Lower leg skin (tissue), 3 donors: Measurements from ENCODE around the gene TM4SF4.

Source experiments
- POLR2A ChIP-seq, 2 donors: fragments of 450-650 bp; IDR thresholded peaks; one replicate each; pipeline ENCODE4 v1.6.1; 2016 to 2017; ENCODE audit warnings: antibody characterized with exemption in 2 of 2, mild to moderate bottlenecking in 1 of 2, moderate library complexity in 1 of 2
- TF ChIP-seq, protein P1 (sequence below), 3 donors: fragments of 450-650 bp; IDR thresholded peaks; one replicate each; pipeline ENCODE4 v1.5.1; 2016; ENCODE audit warnings: antibody characterized with exemption in 3 of 3, mild to moderate bottlenecking in 3 of 3, moderate library complexity in 2 of 3

DNA sequence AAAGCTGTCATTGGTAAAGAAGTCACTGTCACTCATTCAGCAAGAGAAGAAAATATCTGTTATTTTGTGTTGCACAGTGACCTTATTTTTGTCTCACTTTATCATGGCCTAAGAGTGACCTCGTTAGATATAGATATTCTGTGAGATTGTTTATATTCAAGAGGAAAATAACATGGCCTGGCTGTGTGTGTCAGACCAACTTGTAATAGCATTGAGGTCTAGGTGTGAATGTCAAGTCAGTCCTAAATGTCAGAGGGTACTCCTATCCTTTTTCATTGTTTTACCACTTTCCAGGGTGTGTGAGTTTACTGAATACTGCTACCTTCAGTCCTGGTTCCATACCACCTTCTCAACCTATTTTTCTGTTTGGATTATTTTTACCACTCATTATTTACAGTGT is 18.5 kb upstream of the TM4SF4 start:
- TF ChIP-seq, protein P1, sequence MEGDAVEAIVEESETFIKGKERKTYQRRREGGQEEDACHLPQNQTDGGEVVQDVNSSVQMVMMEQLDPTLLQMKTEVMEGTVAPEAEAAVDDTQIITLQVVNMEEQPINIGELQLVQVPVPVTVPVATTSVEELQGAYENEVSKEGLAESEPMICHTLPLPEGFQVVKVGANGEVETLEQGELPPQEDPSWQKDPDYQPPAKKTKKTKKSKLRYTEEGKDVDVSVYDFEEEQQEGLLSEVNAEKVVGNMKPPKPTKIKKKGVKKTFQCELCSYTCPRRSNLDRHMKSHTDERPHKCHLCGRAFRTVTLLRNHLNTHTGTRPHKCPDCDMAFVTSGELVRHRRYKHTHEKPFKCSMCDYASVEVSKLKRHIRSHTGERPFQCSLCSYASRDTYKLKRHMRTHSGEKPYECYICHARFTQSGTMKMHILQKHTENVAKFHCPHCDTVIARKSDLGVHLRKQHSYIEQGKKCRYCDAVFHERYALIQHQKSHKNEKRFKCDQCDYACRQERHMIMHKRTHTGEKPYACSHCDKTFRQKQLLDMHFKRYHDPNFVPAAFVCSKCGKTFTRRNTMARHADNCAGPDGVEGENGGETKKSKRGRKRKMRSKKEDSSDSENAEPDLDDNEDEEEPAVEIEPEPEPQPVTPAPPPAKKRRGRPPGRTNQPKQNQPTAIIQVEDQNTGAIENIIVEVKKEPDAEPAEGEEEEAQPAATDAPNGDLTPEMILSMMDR (IDR thresholded peaks at IDR 0.05) = no peak
- no peak for TF ChIP-seq POLR2A (IDR thresholded peaks at IDR 0.05)
